A549 (cell line): Measurements from ENCODE around the gene BNC2.

ENCODE experiments used
- EP300 ChIP-seq, 2 experiments: fragments of >200 bp; sonication (Bioruptor Twin); formaldehyde crosslinking; IDR thresholded peaks; 2 replicates in 1 of 2; 3 replicates in 1 of 2; pipeline ENCODE4 v1.6.1; 2016 to 2017
- HDAC2 ChIP-seq: fragments of 200-600 bp; sonication (generic); IDR thresholded peaks from 2 replicates; pipeline ENCODE4 v1.6.1; 2016
- KDM1A ChIP-seq: fragments of 200-600 bp; sonication (generic); IDR thresholded peaks from 2 replicates; pipeline ENCODE4 v1.6.1; 2016; ENCODE audit warnings: low read depth, mild to moderate bottlenecking
- NR3C1 ChIP-seq: fragments of >200 bp; sonication (Bioruptor Twin); formaldehyde crosslinking; IDR thresholded peaks from 3 replicates; pipeline ENCODE4 v1.6.1; 2017
- SMC3 ChIP-seq: fragments of >200 bp; sonication (Bioruptor Twin); formaldehyde crosslinking; IDR thresholded peaks from 3 replicates; pipeline ENCODE4 v1.6.1; 2018; ENCODE audit warnings: inconsistent platforms
- TF ChIP-seq, protein P1 (sequence below): IDR thresholded peaks from 2 replicates; pipeline ENCODE4 v1.6.1; 2012
- TF ChIP-seq, protein P2 (sequence below): IDR thresholded peaks from 2 replicates; pipeline ENCODE4 v1.6.1; 2012

- TF ChIP-seq KDM1A (no peak), EP300 (IDR thresholded peaks at IDR 0.05) (no peak), HDAC2 (no peak), NR3C1 (no peak), SMC3 (no peak)
- TF ChIP-seq, protein P1, sequence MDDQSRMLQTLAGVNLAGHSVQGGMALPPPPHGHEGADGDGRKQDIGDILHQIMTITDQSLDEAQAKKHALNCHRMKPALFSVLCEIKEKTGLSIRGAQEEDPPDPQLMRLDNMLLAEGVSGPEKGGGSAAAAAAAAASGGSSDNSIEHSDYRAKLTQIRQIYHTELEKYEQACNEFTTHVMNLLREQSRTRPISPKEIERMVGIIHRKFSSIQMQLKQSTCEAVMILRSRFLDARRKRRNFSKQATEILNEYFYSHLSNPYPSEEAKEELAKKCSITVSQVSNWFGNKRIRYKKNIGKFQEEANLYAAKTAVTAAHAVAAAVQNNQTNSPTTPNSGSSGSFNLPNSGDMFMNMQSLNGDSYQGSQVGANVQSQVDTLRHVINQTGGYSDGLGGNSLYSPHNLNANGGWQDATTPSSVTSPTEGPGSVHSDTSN, result no peak
- TF ChIP-seq, protein P2, sequence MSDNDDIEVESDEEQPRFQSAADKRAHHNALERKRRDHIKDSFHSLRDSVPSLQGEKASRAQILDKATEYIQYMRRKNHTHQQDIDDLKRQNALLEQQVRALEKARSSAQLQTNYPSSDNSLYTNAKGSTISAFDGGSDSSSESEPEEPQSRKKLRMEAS, result no peak
Measured at GRCh38 chr9:16551692-16552091, 318.8 kb downstream of the BNC2 start.
